IPS DF 6.9 (cell line): ENCODE data around the gene DES.

ENCODE experiments used
- DNase-seq: peaks from one replicate; pipeline ENCODE4 v3.0.0-alpha.2; 2013; ENCODE audit warnings: low read depth, low spot score
- H3K27ac ChIP-seq: one replicate; pipeline ENCODE4 v1.5.1; 2013; ENCODE audit warnings: low read length, control low read depth
- H3K27me3 ChIP-seq: 2 replicates; pipeline ENCODE4 v1.6.1; 2013; ENCODE audit warnings: mild to moderate bottlenecking, low read length; ENCODE audit not compliant: control insufficient read depth, insufficient read depth
- H3K36me3 ChIP-seq: 2 replicates; pipeline ENCODE4 v1.6.1; 2013; ENCODE audit warnings: low read length; ENCODE audit not compliant: control insufficient read depth, insufficient read depth
- H3K4me1 ChIP-seq: 2 replicates; pipeline ENCODE4 v1.6.1; 2013; ENCODE audit warnings: low read length; ENCODE audit not compliant: control insufficient read depth, insufficient read depth
- H3K4me3 ChIP-seq: 2 replicates; pipeline ENCODE4 v1.5.1; 2013; ENCODE audit warnings: mild to moderate bottlenecking, low read length
- H3K9me3 ChIP-seq: 2 replicates; pipeline ENCODE4 v1.6.1; 2013; ENCODE audit warnings: low read length, inconsistent platforms; ENCODE audit not compliant: control insufficient read depth, insufficient read depth
- WGBS: extraction: QIAGEN DNeasy Blood & Tissue Kit; methylation state at CpG from one replicate; pipeline ENCODE4 v1.1.7; 2013; ENCODE audit warnings: mixed read lengths, missing lambda C conversion rate; ENCODE audit not compliant: insufficient read length, insufficient coverage; 5-methylcytosine and 5-hydroxymethylcytosine counted together

The DES gene

DNA sequence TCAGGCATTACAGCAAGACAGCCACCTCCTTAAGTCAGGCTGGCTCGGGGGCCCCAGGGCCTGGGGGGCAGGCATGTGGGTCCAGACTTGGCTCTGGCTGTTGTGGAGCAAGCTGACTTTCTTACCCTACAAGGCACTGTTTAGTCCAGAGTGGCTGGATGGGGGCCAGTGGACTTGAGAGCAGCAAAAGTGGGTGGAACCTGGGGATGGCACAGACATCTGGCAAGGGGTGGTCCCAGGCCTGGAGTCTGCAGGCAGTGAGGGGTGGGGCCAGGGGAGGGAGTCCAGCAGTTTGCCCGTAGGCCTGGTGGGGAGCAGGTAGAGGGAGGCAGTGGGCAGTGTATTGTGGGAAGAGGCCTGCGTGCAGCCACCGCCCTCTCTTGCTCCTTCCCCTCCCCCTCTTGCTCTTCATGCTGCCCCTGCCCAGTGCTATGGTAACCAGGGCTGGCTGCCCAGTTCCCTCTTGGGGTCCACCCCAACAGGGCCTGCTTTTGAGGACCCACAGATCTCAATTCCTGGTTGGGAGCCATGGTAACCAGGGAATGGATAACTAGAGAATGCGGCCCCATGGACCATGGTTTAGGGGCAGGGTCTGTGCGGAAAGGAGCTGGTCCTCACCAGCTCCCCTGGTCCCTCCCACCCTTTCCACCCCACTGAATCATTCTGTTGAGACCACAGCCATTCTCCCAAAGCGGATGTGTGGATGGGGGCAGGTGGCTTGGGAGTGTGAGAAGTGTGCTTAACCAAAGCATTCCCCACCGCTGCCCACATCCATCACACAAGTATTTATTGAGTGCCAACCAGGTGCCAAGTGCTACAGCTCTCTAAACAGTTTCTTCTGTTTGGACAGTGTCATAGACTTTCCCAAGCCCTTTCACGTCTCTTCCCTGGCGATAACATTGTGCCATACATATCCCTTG, 35.8 kb downstream of the DES start:
- no peak for DNase-seq
- H3K27me3 ChIP-seq, result no peaks in the 10 kb centered on the region
- peaks cover 5% of the 10 kb centered on the region for H3K4me1 ChIP-seq
- H3K4me3 ChIP-seq, result no peak overlapping the region
- H3K27ac ChIP-seq, result no peak overlapping the region
- no peaks in the 10 kb centered on the region; the same call in 1 of the 2 replicates for H3K9me3 ChIP-seq
- WGBS, result no CpG with 5 or more reads among the region's 10 CpGs
- no peaks in the 10 kb centered on the region for H3K36me3 ChIP-seq

DNA sequence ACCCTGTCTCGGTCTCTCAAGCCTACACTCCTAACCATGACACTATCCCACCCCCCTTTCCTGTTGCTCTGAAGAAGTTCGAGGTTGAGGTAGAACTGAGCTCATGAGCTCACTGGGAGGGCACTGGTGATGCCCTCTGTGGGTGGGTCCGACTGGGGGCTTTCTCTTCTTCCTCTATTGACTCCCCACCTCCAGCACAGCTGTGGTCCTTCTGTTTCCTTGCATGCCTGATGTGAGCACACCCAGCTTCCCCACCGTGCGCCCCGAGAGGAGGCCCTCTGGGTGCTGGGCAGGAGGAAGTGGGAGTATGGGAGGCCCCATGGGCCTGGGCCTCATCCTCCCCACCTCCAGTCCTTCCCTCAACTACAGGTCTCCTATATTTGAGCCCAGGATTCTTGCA, 37.4 kb downstream of the DES start:
- H3K4me3 ChIP-seq, result no peak overlapping the region
- no peaks in the 10 kb centered on the region for H3K27me3 ChIP-seq
- DNase-seq, result no peak
- peaks cover 11% of the 10 kb centered on the region for H3K4me1 ChIP-seq
- H3K27ac ChIP-seq, result no peak overlapping the region
- H3K36me3 ChIP-seq, result no peaks in the 10 kb centered on the region
- H3K9me3 ChIP-seq, result no peaks in the 10 kb centered on the region; the same call in 1 of the 2 replicates
- WGBS, result no CpG with 5 or more reads among the region's 6 CpGs

DNA sequence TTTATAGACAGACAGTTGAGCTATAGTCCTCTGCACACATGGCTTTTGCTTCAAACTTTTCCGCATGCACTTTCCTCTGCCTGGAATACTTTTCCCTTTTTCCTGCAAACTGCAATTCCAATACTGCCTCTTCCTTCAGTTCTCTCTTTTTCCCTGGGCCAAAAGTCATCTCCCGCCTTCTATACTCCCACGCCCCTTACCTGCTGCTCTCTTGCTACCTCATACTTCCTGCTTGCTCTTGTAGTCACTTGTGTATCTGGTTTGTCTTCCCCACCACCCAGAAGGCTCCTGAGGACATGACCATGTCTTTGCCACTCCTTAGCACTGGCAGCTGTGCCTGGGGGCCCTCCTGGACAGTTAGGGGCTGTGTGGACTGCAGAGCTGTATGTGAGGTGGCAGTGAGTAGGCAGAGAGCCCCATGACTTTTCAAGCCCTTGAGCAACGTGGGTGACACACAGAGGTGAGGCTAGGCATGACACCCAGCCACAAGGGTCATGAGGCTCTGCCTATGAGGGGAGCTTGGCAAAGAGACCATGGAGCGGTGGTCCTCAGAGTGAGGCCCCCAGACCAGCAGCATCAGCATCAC, 39.7 kb downstream of the DES start:
- Histone ChIP-seq H3K9me3 (no peaks in the 10 kb centered on the region), H3K4me3 (no peak overlapping the region), H3K27me3 (no peaks in the 10 kb centered on the region), H3K27ac (no peak overlapping the region), H3K4me1 (peaks cover 20% of the 10 kb centered on the region), H3K36me3 (no peaks in the 10 kb centered on the region)
- no CpG with 5 or more reads among the region's 5 CpGs for WGBS
- no peak for DNase-seq

DNA sequence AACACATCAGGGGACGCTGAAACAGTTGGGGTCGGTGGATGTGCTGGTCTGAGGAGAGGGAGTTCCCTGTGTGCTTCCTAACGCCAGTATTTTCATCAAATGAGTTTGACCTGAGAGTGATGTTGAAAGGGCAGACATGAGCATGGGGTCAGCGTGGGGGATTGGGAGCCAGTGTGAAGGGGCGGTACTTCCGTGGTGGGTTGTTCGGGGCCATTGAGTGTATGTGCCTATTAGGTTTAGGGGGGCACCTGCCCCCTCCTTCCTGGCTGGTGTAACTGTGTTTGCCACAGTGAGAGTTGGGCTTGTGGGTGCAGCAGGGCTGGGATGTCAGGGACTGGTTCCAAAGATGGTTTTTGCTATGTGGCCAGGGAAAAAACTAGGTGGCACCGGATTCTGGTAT, 40.8 kb downstream of the DES start:
- WGBS, result no CpG with 5 or more reads among the region's 8 CpGs
- Histone ChIP-seq H3K4me1 (peaks cover 19% of the 10 kb centered on the region), H3K4me3 (no peak overlapping the region), H3K36me3 (no peaks in the 10 kb centered on the region), H3K27me3 (no peaks in the 10 kb centered on the region), H3K9me3 (no peaks in the 10 kb centered on the region), H3K27ac (no peak overlapping the region)
- DNase-seq, result no peak

DNA sequence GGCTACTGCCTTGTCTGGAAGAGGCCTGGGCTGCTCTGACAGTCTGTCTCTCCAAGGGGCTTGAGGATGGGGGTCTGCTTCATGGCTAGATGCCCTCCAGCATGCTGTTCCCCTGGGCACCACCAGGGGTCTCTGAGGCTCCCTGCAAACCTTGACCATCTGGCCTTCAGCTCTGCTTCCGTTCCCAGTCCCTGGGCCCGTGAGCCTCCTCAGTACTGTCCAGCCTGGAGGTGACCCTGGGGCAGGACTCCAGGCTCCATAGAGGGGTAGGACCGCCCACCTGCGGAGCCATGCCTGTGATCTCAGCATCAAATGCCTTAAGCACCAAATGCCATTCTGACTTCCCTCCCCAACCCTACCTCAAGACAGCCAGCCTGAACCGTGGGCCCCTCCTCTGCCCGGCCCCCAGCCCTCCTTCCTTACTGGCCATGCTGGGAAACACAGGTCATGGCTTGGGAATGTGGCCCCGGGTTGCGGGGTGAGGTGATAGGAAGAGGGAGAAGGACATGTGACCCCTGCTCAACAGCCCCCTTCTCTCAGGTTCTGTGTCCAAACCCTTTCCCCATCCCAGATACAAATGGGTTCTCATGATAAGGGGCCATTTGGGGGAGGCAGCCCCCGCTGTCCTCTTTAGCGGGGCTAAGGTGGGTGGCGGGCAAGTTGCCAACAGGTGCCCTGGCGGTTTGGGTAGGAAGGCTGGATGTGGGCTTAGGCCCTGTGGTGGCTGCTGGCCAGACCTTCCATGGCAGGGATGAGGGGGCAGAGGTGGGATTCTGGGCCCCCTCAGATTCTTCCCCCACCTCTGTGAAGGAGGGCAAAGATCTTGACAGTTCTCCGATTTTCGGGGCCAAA, 41.5 kb downstream of the DES start:
- Histone ChIP-seq H3K27ac (no peak overlapping the region), H3K4me1 (peaks cover 19% of the 10 kb centered on the region), H3K27me3 (no peaks in the 10 kb centered on the region), H3K36me3 (no peaks in the 10 kb centered on the region; the same call in 1 of the 2 replicates), H3K9me3 (no peaks in the 10 kb centered on the region), H3K4me3 (no peak overlapping the region)
- no peak for DNase-seq
- no CpG with 5 or more reads among the region's 14 CpGs for WGBS

DNA sequence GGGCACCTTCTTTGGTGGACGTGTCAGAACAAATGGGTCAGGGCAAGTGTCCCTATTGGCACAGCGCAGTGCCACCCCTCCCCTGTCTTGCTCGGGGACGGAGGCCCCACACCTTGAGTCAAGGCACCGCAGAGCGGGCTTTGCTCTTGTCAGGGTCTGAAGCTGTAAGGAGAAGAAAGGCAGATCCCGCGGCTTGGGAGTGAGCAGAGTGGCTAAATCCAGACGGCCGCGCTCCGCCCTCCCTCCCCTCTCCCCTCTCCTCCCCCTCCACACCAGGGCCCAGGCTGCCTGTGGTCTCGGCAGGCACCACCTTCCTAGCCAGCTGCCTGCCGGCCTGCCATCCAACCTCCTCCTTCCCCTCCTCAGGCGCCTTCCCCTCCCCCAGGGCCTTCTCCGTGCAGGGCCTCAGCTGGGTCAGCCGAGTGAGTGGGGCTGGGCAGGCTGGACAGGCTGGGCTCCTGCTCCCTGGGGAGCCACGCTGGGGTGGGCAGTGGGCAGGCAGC, 42.3 kb downstream of the DES start:
- no peak overlapping the region for H3K27ac ChIP-seq
- peaks cover 19% of the 10 kb centered on the region for H3K4me1 ChIP-seq
- no peak overlapping the region for H3K4me3 ChIP-seq
- H3K9me3 ChIP-seq, result no peaks in the 10 kb centered on the region
- H3K27me3 ChIP-seq, result no peaks in the 10 kb centered on the region
- H3K36me3 ChIP-seq, result no peaks in the 10 kb centered on the region; the same call in 1 of the 2 replicates
- DNase-seq, result no peak
- no CpG with 5 or more reads among the region's 18 CpGs for WGBS

DNA sequence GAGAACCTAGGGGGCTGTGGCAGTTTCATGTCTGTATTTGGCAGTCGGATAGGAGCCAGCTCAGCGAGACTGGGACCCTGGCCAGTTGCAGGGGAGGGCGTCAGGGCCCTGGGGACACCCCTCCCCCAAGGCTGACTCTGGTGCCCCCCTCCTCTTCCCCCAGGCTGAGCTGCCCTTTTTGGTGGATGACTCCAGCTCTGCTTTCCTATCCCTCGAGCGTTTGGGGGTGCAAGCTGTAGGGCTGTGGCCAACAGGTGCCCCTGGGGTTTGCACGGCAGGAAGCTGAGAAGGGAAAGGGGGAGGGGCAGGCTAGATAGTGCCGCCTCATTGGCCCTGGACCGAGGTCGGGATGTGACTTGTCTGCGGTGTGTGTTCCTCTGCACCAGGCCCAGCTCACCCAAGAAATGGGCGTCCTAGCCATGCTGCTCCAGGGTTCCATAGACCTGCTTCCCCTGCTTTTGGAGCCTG, 42.9 kb downstream of the DES start:
- H3K4me1 ChIP-seq, result peaks cover 19% of the 10 kb centered on the region

DNA sequence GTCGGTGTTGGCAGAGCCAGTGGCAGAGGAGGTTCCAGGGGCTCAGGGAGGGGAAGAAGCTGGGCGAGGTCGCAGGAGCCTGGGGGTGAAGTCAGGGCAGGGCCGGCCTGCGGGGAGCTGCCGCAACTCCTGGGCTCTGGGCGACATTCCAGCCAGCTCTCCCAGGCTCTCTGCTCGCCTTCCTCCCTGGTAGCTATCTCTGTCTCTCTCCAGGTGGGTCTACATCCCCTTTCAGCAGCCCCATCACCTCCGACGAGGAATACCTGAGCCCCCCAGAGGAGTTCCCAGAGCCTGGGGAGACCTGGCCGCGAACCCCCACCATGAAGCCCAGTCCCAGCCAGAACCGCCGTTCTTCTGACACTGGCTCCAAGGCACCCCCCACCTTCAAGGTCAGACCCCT, 43.5 kb downstream of the DES start:
- WGBS, result no CpG with 5 or more reads among the region's 14 CpGs
- Histone ChIP-seq H3K4me1 (peaks cover 19% of the 10 kb centered on the region), H3K36me3 (peaks cover 2% of the 10 kb centered on the region; the same call in 1 of the 2 replicates), H3K27me3 (no peaks in the 10 kb centered on the region), H3K4me3 (no peak overlapping the region), H3K9me3 (no peaks in the 10 kb centered on the region), H3K27ac (no peak overlapping the region)
- DNase-seq, result no peak

More for the DNA sequence above, 42.9 kb downstream of the DES start:
- Histone ChIP-seq H3K36me3 (peaks cover 2% of the 10 kb centered on the region; the same call in 1 of the 2 replicates), H3K27me3 (no peaks in the 10 kb centered on the region), H3K4me3 (no peak overlapping the region), H3K27ac (no peak overlapping the region), H3K9me3 (no peaks in the 10 kb centered on the region)
- DNase-seq, result no peak
- WGBS, result no CpG with 5 or more reads among the region's 11 CpGs

DNA sequence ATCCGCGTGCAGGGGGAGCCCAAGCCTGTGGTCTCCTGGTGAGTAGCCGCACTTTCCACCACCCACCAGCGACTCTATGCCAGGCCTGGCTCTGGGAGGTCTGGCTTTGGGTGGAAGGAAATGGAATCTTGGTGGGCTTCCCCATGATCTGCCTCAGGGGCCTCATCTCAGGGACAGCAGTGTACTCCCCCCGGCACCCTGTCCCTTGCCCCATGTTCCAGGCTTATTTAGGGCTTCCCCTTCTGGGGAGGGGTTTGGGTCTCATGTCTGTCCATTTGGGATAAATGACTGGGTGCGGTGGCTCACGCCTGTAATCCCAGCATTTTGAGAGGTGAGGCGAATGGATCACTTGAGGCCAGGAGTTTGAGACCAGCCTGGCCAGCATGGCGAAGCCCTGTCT, 44.2 kb downstream of the DES start:
- no CpG with 5 or more reads among the region's 9 CpGs for WGBS
- no peaks in the 10 kb centered on the region for H3K9me3 ChIP-seq
- H3K36me3 ChIP-seq, result peaks cover 5% of the 10 kb centered on the region
- no peak overlapping the region for H3K4me3 ChIP-seq
- no peak for DNase-seq
- peaks cover 19% of the 10 kb centered on the region for H3K4me1 ChIP-seq
- H3K27me3 ChIP-seq, result no peaks in the 10 kb centered on the region
- no peak overlapping the region for H3K27ac ChIP-seq
